Left lung (tissue), 10 donors: Measurements from ENCODE around the gene GDPD2. TPM values are rescaled to one million over a fixed set of nuclear protein-coding genes. Genes with fewer than 3 reads are reported as not detected.

Source experiments
- ATAC-seq: fragments of 200-7000 bp; cut with Tn5 transposase; one replicate; pipeline ENCODE4 v1.9.1; 2020; ENCODE audit warnings: moderate library complexity
- DNase-seq, 4 donors: peaks; one replicate each; pipeline ENCODE4 v3.0.0-alpha.2; 2013 to 2020
- H3K27ac ChIP-seq, 2 donors: fragments of 200-600 bp; sonication (generic) in 1 of 2; one replicate each; pipeline versions ENCODE4 v1.5.0 to v1.8.0; 2020 to 2021
- H3K27me3 ChIP-seq, 2 donors: fragments of 200-600 bp; sonication (generic) in 1 of 2; one replicate each; pipeline versions ENCODE4 v1.5.0 to v1.8.0; 2020 to 2021
- H3K36me3 ChIP-seq, 2 donors: fragments of 200-600 bp; sonication (generic) in 1 of 2; one replicate each; pipeline versions ENCODE4 v1.5.0 to v1.8.0; 2020 to 2021
- H3K4me1 ChIP-seq, 2 donors: fragments of 200-600 bp; one replicate each; pipeline ENCODE4 v1.8.0; 2021
- H3K4me3 ChIP-seq, 2 donors: fragments of 200-600 bp; sonication (generic) in 1 of 2; one replicate each; pipeline versions ENCODE4 v1.5.0 to v1.8.0; 2020 to 2021; ENCODE audit warnings: mild to moderate bottlenecking in 1 of 2
- H3K9me3 ChIP-seq, 2 donors: fragments of 200-600 bp; sonication (generic) in 1 of 2; one replicate each; pipeline versions ENCODE4 v1.5.0 to v1.8.0; 2020 to 2021
- CTCF ChIP-seq, 2 donors: fragments of 200-600 bp; sonication (generic) in 1 of 2; IDR thresholded peaks; one replicate each; pipeline versions ENCODE4 v1.5.0 to v1.8.0; 2021; ENCODE audit warnings: antibody characterized with exemption in 2 of 2
- intact Hi-C, 2 donors: fragments of 100-400 bp; cut with DNase I; formaldehyde crosslinking; loops; one replicate each; pipeline versions ENCODE4 v1.11.2 to v1.14.2; 2022
- polyA plus RNA-seq, 6 donors: library from polyadenylated mRNA; unstranded; fragments of 120-200 nt; gene quantifications; one replicate each; pipeline ENCODE4 v1.2.1, GENCODE V29; 2013; ENCODE audit not compliant: insufficient read length in 6 of 6
- total RNA-seq, 2 donors: library from RNA; stranded (reverse); fragmentation: NEBNext Ultra II Directional; extraction: Animal tissue kit (Norgen Biotek cat#: 25700); gene quantifications; one replicate each; pipeline ENCODE4 v1.2.1, GENCODE V29; 2021
- donor health status: DM: no; HTN: yes; CAD: no.
- donor health status: DM: no; HTN: no; CAD: no.

GDPD2 gene
- total and polyA plus RNA-seq, 8 donors, result 0.12 to 0.38 (median 0.20) TPM; not detected in 2

GRCh38 chrX:70424801-70425200, 1.7 kb downstream of the GDPD2 start:
- Histone ChIP-seq H3K27me3 (no peaks in the 10 kb centered on the region), H3K4me3 (no peak overlapping the region), H3K4me1 (no peaks in the 10 kb centered on the region), H3K9me3 (no peaks in the 10 kb centered on the region), H3K27ac (no peak overlapping the region), H3K36me3 (no peaks in the 10 kb centered on the region)
- intact Hi-C loops, result no loop called here
- no peak for TF ChIP-seq CTCF (IDR thresholded peaks at IDR 0.05)
- DNase-seq (no peak), ATAC-seq (no peak)

GRCh38 chrX:70426286-70427278, 3.5 kb downstream of the GDPD2 start:
- no peak for TF ChIP-seq CTCF (IDR thresholded peaks at IDR 0.05)
- no peaks in the 10 kb centered on the region for H3K36me3 ChIP-seq
- no peaks in the 10 kb centered on the region for H3K9me3 ChIP-seq
- no peak for DNase-seq
- no peak overlapping the region for H3K4me3 ChIP-seq
- ATAC-seq, result no peak
- no peak overlapping the region for H3K27ac ChIP-seq
- intact Hi-C loops, result no loop called here
- no peaks in the 10 kb centered on the region for H3K27me3 ChIP-seq
- H3K4me1 ChIP-seq, result no peaks in the 10 kb centered on the region

- H3K4me3 ChIP-seq, result no peak overlapping the region
Measured at GRCh38 chrX:70427365-70427764, 4.3 kb downstream of the GDPD2 start.

GRCh38 chrX:70429759-70430158, 6.6 kb downstream of the GDPD2 start:
- TF ChIP-seq CTCF (IDR thresholded peaks at IDR 0.05), result no peak
- intact Hi-C loops, result no loop called here

More at GRCh38 chrX:70427365-70427764, 4.3 kb downstream of the GDPD2 start:
- no peak overlapping the region for H3K27ac ChIP-seq
- ATAC-seq (no peak), DNase-seq (no peak)
- H3K9me3 ChIP-seq, result no peaks in the 10 kb centered on the region
- no peaks in the 10 kb centered on the region for H3K4me1 ChIP-seq
- intact Hi-C loops, result no loop called here
- H3K36me3 ChIP-seq, result no peaks in the 10 kb centered on the region
- no peak for TF ChIP-seq CTCF (IDR thresholded peaks at IDR 0.05)
- H3K27me3 ChIP-seq, result no peaks in the 10 kb centered on the region

More at GRCh38 chrX:70429759-70430158, 6.6 kb downstream of the GDPD2 start:
- Histone ChIP-seq H3K36me3 (no peaks in the 10 kb centered on the region), H3K9me3 (no peaks in the 10 kb centered on the region), H3K27ac (no peak overlapping the region), H3K27me3 (peaks cover 0 to 2% of the 10 kb centered on the region in 2 donors), H3K4me1 (no peaks in the 10 kb centered on the region), H3K4me3 (no peak overlapping the region)
- no peak for DNase-seq
- no peak for ATAC-seq
